Measurements from ENCODE around the gene MED17.
A peak's percentile ranks its signal among the peaks of the same experiment; 100 is the strongest.
"Not testable (repeated sequence)": the region's sequence is repeated elsewhere in the genome, so short reads cannot be mapped to it uniquely, and the experiment has no call there.

MED17 gene

GRCh38 chr11:93759123-93759522 is 25.0 kb upstream of the MED17 start:
- FAIRE-seq, result not testable (repeated sequence)

DNA sequence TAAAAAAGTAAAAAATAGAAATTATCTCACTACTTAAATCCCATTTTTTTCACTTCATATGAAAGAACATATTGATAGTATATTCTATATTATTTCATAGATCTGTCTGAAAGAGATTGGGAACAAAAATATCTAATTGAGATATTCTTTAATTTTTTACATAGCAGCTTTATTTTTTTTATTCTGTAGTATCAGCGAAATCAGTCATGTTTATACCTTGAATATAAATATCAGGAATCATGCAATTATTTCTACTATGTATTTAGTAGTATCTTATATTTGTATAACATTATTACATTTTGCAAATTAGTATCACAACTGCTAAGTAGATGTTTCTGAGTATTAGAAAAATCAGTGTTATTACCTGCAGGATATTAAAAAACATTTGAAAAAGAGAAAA is 22.2 kb upstream of the MED17 start:
- peak; percentile 67 for FAIRE-seq

DNA sequence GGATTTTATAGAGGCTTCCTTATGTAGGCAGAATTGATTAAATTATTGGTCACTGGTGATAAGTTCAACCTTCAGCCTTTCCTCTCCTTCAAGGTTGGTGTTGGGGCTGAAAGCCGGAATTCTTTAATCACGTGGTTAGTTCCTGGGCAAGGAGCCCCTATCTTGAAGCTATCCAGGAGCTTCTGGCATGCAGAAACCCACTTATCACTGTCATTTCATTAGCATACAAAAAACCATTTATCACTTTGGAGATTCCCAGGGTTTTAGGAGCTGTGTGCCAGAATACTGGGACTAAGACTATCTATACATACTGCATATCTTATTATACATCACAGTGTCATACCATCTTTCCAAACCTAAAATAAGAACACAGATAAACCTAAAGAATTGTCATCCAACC is 18.5 kb upstream of the MED17 start:
- FAIRE-seq, result no peak

DNA sequence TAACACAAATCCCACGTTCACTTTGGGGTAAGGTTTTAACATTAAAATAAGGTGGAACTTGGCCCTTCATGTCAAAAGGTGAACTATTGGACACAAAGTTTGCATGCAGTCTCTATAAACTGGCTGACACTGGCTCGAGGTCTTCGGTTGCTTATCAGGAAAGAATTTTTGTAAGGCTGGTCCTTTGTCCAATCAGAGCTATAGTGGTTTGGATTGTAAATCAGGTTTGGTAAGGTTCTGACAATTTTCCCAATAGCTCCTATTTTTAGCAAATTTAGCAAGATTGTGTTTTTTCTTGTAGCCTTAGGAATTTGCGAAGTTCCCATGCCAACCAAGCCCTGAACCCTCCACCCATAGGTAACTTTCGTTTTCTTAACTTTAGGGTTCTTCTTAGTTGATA is 17.6 kb upstream of the MED17 start:
- no peak for FAIRE-seq

- FAIRE-seq, result no peak
Measured at GRCh38 chr11:93767018-93767417, 17.1 kb upstream of the MED17 start.

- FAIRE-seq, result no peak
Measured at GRCh38 chr11:93770160-93770559, 13.9 kb upstream of the MED17 start.

- FAIRE-seq, result no peak
Measured at GRCh38 chr11:93772123-93772522, 12.0 kb upstream of the MED17 start.

- FAIRE-seq, result no peak
Measured at GRCh38 chr11:93773045-93773477, 11.0 kb upstream of the MED17 start.

DNA sequence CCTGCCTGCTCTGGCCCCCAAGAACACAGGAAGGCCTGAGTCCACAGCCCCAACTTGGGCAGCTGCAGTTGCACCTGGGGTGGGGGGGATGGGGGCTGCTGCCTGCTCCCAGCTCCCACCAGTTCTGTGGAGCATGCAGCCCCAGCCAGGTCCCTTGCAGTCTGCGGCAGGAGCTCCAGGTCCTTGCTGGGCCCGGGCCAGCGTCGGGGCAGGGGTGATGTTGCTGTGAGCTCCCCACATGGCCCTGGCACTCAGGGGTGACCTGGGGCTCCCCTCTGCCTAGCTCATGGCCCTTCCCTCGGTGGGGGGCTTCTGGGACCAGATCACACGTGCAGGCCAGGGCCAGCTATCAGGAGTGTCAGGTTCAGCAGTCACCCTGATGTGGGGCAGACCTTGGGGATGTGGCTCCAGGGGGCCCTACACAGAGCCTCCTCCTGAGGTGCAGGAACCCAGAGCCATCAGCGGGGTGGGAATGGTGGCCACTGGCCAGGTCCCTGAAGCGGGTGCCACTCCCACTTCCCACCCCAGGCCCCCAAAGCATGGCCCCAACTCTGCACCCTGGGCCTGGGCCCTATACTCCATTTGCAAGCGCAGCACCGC is 10.4 kb upstream of the MED17 start:
- FAIRE-seq, result no peak

- not testable (repeated sequence) for FAIRE-seq
Measured at GRCh38 chr11:93774560-93774959, 9.5 kb upstream of the MED17 start.

- FAIRE-seq, result no peak
Measured at GRCh38 chr11:93775289-93775688, 8.8 kb upstream of the MED17 start.

GRCh38 chr11:93783362-93783761 is 720 bp upstream of the MED17 start:
- no peak for FAIRE-seq

DNA sequence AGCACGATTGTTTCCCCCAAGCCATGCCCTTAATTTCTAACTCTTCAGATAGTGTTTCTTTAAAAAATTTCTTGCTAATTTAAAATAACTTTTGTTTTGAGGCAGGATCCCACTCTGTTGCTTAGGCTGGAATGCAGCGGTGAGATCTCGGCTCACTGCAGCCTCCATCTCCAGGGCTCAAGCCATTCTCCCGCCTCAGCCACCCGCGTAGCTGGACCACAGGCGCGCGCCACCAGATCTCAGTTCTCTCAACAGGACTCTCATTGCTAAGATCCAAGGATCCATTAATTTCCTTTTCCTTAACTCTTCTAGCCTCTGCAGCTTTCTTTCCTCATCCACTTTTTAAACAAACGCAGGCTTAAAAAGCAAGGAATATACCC is 327 bp upstream of the MED17 start:
- no peak for FAIRE-seq

- FAIRE-seq, result no peak
Measured at GRCh38 chr11:93784935-93785360, 866 bp downstream of the MED17 start.

DNA sequence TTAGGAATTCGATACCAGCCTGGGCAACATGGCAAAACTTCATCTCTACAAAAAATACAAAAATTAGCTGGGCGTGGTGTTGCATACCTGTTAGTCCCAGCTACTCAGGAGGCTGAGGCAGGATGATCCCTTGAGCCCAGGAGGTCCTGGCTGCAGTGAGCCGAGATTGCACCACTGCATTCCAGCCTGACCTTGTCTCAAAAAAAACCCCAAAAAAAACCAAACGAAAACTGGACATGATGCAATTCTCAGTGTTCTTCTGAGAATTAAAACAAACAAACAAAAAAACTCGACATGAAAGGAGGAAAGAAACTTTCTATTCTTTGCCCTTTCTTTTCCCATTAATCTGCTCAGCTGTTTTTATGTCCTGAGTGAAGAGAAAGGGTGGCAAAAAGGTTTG is 7.4 kb downstream of the MED17 start:
- FAIRE-seq, result no peak

- FAIRE-seq, result no peak
Measured at GRCh38 chr11:93796441-93797231, 12.6 kb downstream of the MED17 start.

GRCh38 chr11:93801366-93801765 is 17.3 kb downstream of the MED17 start:
- FAIRE-seq, result no peak

GRCh38 chr11:93804879-93805278 is 20.8 kb downstream of the MED17 start:
- no peak for FAIRE-seq

DNA sequence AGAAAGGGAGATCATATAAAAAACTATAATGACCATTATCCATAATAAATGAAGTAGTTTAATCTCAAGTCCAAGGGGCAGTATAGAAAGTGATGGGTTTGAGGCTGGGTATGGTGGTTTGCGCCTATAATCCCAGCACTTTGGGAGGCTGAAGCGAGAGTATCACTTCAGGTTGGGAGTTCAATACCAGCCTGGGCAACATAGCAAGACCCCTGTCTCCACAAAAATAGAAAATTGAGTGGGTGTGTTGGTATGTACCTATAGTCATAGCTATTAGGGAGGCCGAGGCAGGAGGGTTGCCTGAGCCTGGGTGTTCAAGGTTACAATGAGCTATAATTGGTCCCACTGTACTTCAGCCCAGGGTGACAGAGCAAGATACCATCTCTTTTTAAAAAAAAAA is 23.9 kb downstream of the MED17 start:
- FAIRE-seq, result no peak

- no peak for FAIRE-seq
Measured at GRCh38 chr11:93813974-93814373, 29.9 kb downstream of the MED17 start.

DNA sequence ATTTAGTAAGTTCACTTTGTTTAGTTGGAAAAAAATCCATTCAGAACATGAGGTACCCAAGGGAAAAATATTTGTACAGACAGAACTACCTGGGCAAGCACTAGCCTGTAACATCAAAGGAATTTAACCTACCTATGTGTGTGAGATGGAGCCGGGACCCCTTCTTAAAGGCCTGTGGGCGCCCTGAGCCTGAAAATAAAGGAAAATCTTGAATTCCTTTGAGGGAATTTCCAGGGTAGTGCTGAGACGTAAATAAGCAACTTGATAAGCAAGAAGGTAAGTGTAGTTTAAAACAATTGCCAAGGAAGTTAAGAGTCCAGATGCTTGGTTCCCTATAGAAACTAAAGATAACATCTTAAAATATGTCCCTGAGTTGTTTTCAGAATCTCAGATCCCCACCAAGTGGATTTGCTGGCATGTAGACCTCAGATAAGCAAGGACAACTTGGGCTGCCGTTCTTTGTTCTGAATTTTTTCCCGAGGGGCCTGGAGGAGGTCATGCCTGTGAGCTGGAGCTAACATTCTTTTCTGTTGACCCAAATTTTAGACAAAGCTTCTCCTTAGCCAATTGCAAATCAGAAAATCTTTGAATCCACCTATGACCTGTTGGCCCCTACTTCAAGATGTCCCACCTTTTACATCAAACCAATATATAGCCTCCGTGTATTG is 31.0 kb downstream of the MED17 start:
- FAIRE-seq, result no peak

- FAIRE-seq, result no peak
Measured at GRCh38 chr11:93817426-93818348, 33.6 kb downstream of the MED17 start.
